Progenitor cell of endocrine pancreas (in vitro differentiated cells): Measurements from ENCODE around the gene IDE. TPM values are rescaled to one million over a fixed set of nuclear protein-coding genes. Genes with fewer than 3 reads are reported as not detected.
"Not testable (repeated sequence)": the region's sequence is repeated elsewhere in the genome, so short reads cannot be mapped to it uniquely, and the experiment has no call there.

ENCODE experiments used
- DNase-seq: peaks from one replicate; pipeline ENCODE4 v3.0.0; 2021; ENCODE audit warnings: low spot score; ENCODE audit not compliant: unreplicated experiment
- H3K27ac Mint-ChIP-seq: 2 replicates; pipeline ENCODE4 v1.8.0; 2021; ENCODE audit warnings: mild to moderate bottlenecking, moderate library complexity, mixed read lengths
- H3K27me3 Mint-ChIP-seq: 2 replicates; pipeline ENCODE4 v1.8.0; 2021; ENCODE audit warnings: mixed read lengths
- H3K36me3 Mint-ChIP-seq: 2 replicates; pipeline ENCODE4 v1.8.0; 2022; ENCODE audit warnings: mixed read lengths; ENCODE audit not compliant: insufficient read depth
- H3K4me1 Mint-ChIP-seq: 2 replicates; pipeline ENCODE4 v1.8.0; 2021; ENCODE audit warnings: low read depth, mixed read lengths
- H3K4me3 Mint-ChIP-seq: 2 replicates; pipeline ENCODE4 v1.8.0; 2021; ENCODE audit warnings: low read depth, mild to moderate bottlenecking, moderate library complexity, mixed read lengths
- H3K9me3 Mint-ChIP-seq: 2 replicates; pipeline ENCODE4 v1.8.0; 2021; ENCODE audit warnings: low read depth, mixed read lengths
- total RNA-seq: library from RNA; stranded (reverse); gene quantifications from 2 replicates; pipeline ENCODE4 v1.2.1, GENCODE V29; 2021
- TF ChIP-seq, protein P1 (sequence below): fragments of 200-600 bp; sonication (generic); IDR thresholded peaks from one replicate; pipeline ENCODE4 v1.5.0; 2021; ENCODE audit warnings: antibody characterized with exemption, mild to moderate bottlenecking; ENCODE audit not compliant: unreplicated experiment

The IDE gene
- total RNA-seq, 1 donor from 2014 or later = 60.1 TPM

GRCh38 chr10:92464364-92464763, 109.5 kb downstream of the IDE start:
- Mint-ChIP-seq H3K27ac (no peak overlapping the region), H3K36me3 (peaks cover 26% of the 10 kb centered on the region), H3K4me3 (no peak overlapping the region), H3K9me3 (no peaks in the 10 kb centered on the region), H3K4me1 (no peaks in the 10 kb centered on the region), H3K27me3 (no peaks in the 10 kb centered on the region)
- TF ChIP-seq, protein P1, sequence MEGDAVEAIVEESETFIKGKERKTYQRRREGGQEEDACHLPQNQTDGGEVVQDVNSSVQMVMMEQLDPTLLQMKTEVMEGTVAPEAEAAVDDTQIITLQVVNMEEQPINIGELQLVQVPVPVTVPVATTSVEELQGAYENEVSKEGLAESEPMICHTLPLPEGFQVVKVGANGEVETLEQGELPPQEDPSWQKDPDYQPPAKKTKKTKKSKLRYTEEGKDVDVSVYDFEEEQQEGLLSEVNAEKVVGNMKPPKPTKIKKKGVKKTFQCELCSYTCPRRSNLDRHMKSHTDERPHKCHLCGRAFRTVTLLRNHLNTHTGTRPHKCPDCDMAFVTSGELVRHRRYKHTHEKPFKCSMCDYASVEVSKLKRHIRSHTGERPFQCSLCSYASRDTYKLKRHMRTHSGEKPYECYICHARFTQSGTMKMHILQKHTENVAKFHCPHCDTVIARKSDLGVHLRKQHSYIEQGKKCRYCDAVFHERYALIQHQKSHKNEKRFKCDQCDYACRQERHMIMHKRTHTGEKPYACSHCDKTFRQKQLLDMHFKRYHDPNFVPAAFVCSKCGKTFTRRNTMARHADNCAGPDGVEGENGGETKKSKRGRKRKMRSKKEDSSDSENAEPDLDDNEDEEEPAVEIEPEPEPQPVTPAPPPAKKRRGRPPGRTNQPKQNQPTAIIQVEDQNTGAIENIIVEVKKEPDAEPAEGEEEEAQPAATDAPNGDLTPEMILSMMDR = no peak
- no peak for DNase-seq

- no peak overlapping the region for H3K4me3 Mint-ChIP-seq
- TF ChIP-seq, protein P1 = no peak
- no peak overlapping the region for H3K27ac Mint-ChIP-seq
- no peak for DNase-seq
- H3K27me3 Mint-ChIP-seq = no peaks in the 10 kb centered on the region
- H3K36me3 Mint-ChIP-seq = peaks cover 24% of the 10 kb centered on the region
- no peaks in the 10 kb centered on the region for H3K9me3 Mint-ChIP-seq
- H3K4me1 Mint-ChIP-seq = no peaks in the 10 kb centered on the region
Observed at GRCh38 chr10:92463582-92463981, 110.3 kb downstream of the IDE start.

GRCh38 chr10:92454955-92455354, 118.9 kb downstream of the IDE start:
- H3K27me3 Mint-ChIP-seq, DNase-seq, H3K36me3 Mint-ChIP-seq, H3K9me3 Mint-ChIP-seq, H3K4me1 Mint-ChIP-seq, H3K27ac Mint-ChIP-seq, H3K4me3 Mint-ChIP-seq: not testable (repeated sequence)

DNA sequence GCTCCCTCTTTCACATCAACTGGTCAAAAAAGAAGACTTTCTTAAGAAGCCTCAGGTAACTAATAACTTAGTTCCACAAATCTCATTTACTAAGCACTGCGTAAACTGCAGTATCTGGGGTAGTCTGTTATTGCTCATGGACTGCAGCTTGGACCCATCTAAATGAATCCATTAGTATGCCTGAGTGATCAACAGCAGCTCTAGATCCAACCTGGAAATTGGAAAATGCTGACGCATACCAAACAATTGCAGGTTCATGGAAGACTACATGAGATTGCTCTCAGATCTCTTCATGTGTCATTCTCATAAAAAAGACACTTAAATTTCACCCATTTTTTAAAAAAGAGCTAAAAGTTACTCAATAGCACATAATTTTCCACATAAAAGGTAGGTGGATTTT, 121.6 kb downstream of the IDE start:
- no peaks in the 10 kb centered on the region for H3K4me1 Mint-ChIP-seq
- H3K36me3 Mint-ChIP-seq = peaks cover 12% of the 10 kb centered on the region
- H3K4me3 Mint-ChIP-seq = no peak overlapping the region
- H3K9me3 Mint-ChIP-seq = no peaks in the 10 kb centered on the region
- H3K27ac Mint-ChIP-seq = no peak overlapping the region
- no peaks in the 10 kb centered on the region for H3K27me3 Mint-ChIP-seq
- TF ChIP-seq, protein P1 = no peak
- DNase-seq = no peak

GRCh38 chr10:92451431-92451830, 122.5 kb downstream of the IDE start:
- DNase-seq = no peak
- no peaks in the 10 kb centered on the region for H3K27me3 Mint-ChIP-seq
- H3K27ac Mint-ChIP-seq = no peak overlapping the region
- TF ChIP-seq, protein P1 = no peak
- H3K36me3 Mint-ChIP-seq = peaks cover 13% of the 10 kb centered on the region
- no peaks in the 10 kb centered on the region for H3K9me3 Mint-ChIP-seq
- H3K4me1 Mint-ChIP-seq = no peaks in the 10 kb centered on the region
- H3K4me3 Mint-ChIP-seq = no peak overlapping the region

GRCh38 chr10:92450896-92451295, 123.0 kb downstream of the IDE start:
- H3K36me3 Mint-ChIP-seq = peaks cover 12% of the 10 kb centered on the region
- no peak overlapping the region for H3K4me3 Mint-ChIP-seq
- DNase-seq = no peak
- H3K4me1 Mint-ChIP-seq = no peaks in the 10 kb centered on the region
- H3K27ac Mint-ChIP-seq = no peak overlapping the region
- H3K27me3 Mint-ChIP-seq = no peaks in the 10 kb centered on the region
- no peaks in the 10 kb centered on the region for H3K9me3 Mint-ChIP-seq
- TF ChIP-seq, protein P1 = no peak
